GM21737 (cell line): Measurements from ENCODE around the gene ELK3.
"Not testable (repeated sequence)": the region's sequence is repeated elsewhere in the genome, so short reads cannot be mapped to it uniquely, and the experiment has no call there.

Experiments used
- ATAC-seq: cut with Tn5 transposase; IDR thresholded peaks from one replicate; pipeline ENCODE4 v1.9.1; 2021; ENCODE audit warnings: mild to moderate bottlenecking, moderate library complexity; ENCODE audit not compliant: unreplicated experiment

The ELK3 gene

DNA sequence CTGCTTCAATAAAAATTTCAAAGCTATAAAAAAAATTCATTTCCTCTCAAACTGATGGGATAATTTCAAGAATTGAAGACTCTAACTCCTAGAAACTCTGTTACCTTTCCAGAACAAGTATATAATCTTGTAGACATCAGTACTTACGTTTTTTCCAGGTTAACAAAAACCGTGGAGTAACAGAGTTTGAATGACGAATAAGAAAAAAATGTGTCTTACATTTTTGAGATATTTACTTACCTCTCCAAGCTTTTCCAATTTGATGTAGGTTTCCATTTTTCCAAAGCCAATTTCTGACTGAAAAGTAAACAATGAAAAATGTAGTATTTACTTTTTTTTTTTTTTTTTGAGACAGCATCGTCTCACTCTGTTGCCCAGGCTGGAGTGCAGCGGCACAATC lies 105.9 kb downstream of the ELK3 start:
- ATAC-seq, result no peak

DNA sequence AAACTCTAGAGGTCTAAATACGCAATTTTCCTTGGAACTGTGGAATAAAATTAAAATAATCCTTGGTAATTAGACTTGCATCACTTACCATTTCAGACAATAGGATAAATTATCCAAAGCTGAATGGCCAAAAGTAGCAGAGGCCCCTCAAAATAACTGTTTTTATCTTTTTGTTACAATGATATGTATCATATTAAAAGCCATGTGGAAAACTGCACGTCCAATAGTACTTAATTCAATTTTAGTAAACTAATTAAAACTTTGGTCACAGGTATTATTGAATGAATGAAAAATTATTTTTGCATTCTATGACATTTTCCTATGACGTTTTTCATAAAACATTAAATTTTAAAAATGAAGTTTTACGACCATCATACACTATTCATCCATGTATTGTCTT lies 107.6 kb downstream of the ELK3 start:
- no peak for ATAC-seq

DNA sequence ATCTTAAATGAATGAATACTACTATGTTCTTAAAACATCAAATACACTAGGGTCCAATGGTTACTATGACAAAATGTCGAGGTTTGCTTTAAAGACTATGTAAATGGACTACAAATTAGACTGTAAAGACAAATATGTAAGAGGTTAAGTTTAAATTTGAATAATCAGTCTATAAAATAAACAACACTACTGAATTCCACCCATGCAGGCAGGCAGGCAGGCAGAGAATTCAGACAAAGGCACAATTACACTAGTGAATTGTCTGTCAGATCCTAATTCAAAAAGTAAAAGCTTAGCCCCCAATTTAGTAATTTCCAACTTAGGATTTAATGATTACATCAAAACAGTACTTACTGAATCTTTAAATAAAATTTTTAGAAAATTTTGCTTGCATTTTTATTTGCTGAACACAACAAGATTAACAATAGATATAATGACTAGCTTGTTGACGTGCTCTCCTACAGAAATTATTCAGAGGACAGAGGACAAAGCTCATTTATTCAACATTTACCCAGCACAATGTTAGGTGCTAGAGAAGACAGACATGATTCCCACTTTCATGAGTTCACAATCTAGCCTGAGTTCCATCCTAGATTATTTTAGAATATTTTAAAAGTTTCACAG lies 108.6 kb downstream of the ELK3 start:
- no peak for ATAC-seq

DNA sequence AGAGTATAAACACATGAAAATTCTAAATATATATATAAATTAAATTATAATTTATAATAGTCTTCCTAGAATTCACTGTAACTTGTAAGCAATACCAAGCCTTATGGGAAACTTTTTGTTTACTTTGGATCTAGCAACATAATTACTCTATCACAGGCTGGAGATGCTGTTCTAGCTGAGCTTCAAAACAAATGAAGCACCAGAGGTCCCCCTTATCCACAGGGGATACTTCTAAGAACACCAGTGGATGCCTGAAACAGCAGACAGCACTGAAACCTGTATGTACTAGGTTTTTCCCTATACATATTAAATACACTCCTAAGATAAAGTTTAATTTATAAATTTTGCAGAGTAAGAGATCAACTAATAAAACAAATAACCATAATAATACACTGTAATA lies 109.5 kb downstream of the ELK3 start:
- ATAC-seq, result no peak

- ATAC-seq, result no peak
Measured at GRCh38 chr12:96305665-96306064, 111.5 kb downstream of the ELK3 start.

DNA sequence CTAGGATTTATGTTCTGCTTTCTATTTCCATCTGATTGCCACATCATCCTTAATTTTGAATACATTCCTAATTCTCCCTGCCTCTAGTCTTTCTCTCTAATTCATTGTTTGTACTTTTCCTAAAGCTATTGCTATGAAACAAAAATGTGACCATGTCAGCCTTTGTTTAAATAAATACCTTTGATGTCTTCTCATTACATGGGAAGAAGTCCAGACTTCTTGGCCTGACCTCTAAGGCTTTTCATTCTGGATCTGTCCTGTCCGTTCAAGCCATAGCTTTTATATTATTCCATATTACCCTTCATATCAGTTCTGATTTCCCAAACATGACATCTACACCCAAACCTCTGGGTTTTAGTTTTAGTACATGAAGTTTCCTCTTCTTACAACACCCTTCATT lies 114.7 kb downstream of the ELK3 start:
- no peak for ATAC-seq

DNA sequence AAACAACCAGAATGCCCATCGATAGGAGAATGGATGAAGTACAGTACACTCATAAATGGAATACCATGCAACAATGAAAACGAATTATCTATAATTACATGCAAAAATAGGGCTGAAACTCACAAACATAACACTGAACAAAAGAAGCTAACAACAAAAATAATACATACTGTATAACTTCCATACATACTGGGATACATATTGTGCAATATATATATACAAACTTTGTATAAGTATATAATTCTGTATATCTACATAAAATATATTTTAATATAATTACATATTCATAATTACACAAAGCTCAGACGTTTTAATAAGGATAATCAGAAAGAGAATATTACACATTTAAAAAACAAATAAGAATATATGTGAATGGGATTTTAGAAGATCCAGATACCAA lies 115.9 kb downstream of the ELK3 start:
- no peak for ATAC-seq

- no peak for ATAC-seq
Measured at GRCh38 chr12:96311191-96311590, 117.0 kb downstream of the ELK3 start.

- no peak for ATAC-seq
Measured at GRCh38 chr12:96313606-96314005, 119.4 kb downstream of the ELK3 start.

- ATAC-seq, result no peak
Measured at GRCh38 chr12:96314723-96315122, 120.5 kb downstream of the ELK3 start.

DNA sequence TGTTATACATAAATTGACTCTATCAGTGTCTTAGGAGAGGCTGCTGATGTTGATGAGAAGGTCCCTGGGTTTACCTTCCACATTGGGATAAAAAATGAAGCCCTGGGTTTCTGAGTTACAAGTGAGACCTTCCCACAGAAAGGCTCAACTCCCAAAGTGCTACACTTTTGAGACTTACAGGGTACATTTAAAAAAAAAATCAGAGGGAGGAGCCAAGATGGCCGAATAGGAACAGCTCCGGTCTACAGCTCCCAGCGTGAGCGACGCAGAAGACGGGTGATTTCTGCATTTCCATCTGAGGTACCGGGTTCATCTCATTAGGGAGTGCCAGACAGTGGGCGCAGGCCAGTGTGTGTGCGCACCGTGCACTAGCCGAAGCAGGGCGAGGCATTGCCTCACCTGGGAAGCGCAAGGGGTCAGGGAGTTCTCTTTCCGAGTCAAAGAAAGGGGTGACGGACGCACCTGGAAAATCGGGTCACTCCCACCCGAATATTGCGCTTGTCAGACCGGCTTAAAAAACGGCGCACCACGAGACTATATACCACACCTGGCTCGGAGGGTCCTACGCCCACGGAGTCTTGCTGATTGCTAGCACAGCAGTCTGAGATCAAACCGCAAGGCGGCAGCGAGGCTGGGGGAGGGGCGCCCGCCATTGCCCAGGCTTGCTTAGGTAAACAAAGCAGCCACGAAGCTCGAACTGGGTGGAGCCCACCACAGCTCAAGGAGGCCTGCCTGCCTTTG lies 121.7 kb downstream of the ELK3 start:
- not testable (repeated sequence) for ATAC-seq

DNA sequence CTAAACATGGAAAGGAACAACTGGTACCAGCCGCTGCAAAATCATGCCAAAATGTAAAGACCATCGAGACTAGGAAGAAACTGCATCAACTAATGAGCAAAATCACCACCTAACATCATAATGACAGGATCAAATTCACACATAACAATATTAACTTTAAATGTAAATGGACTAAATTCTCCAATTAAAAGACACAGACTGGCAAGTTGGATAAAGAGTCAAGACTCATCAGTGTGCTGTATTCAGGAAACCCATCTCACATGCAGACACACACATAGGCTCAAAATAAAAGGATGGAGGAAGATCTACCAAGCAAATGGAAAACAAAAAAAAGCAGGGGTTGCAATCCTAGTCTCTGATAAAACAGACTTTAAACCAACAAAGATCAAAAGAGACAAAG lies 123.6 kb downstream of the ELK3 start:
- ATAC-seq, result not testable (repeated sequence)
